Panc1 (cell line): ENCODE results near the gene CHRNG.

Experiments
- CTCF ChIP-seq: fragments of 450-650 bp; IDR thresholded peaks from 2 replicates; pipeline ENCODE4 v1.5.1; 2017; ENCODE audit warnings: mild to moderate bottlenecking
- POLR2AphosphoS5 ChIP-seq: IDR thresholded peaks from 2 replicates; pipeline ENCODE4 v1.6.1; 2012; ENCODE audit warnings: mild to moderate bottlenecking, low read depth, low read length, moderate library complexity
- REST ChIP-seq, 2 experiments: IDR thresholded peaks; 2 replicates each; pipeline ENCODE4 v1.6.1; 2011 to 2012; ENCODE audit warnings: low read depth in 2 of 2, control low read depth in 1 of 2, low read length in 1 of 2, mild to moderate bottlenecking in 1 of 2, moderate library complexity in 1 of 2; ENCODE audit not compliant: insufficient read depth in 1 of 2
- TCF7L2 ChIP-seq: IDR thresholded peaks from 2 replicates; pipeline ENCODE4 v1.6.1; 2011; ENCODE audit warnings: mild to moderate bottlenecking, low read depth, low read length, inconsistent platforms

GRCh38 chr2:232513353-232513752 is 26.1 kb upstream of the CHRNG start:
- TF ChIP-seq CTCF (no peak), REST (IDR thresholded peaks at IDR 0.05; ENCODE audit: insufficient read depth in 1 of 2, low read depth in 2 of 2, low read length in 1 of 2) (no peak), TCF7L2 (no peak), POLR2AphosphoS5 (no peak)
